GM18858 (cell line): Measurements from ENCODE around the gene MORC3.

ENCODE experiments used
- ATAC-seq: cut with Tn5 transposase; IDR thresholded peaks from one replicate; pipeline ENCODE4 v1.9.1; 2021; ENCODE audit not compliant: unreplicated experiment

MORC3 gene

GRCh38 chr21:36419996-36420395, 100.0 kb downstream of the MORC3 start:
- no peak for ATAC-seq

- ATAC-seq = no peak
These were observed 100.8 kb downstream of the MORC3 start for GRCh38 chr21:36420571-36421339.

- no peak for ATAC-seq
These were observed 102.5 kb downstream of the MORC3 start for GRCh38 chr21:36422279-36423098.

GRCh38 chr21:36423771-36424433, 103.9 kb downstream of the MORC3 start:
- no peak for ATAC-seq

- ATAC-seq = no peak
These were observed 104.6 kb downstream of the MORC3 start for GRCh38 chr21:36424592-36424991.

GRCh38 chr21:36425286-36425685, 105.3 kb downstream of the MORC3 start:
- no peak for ATAC-seq
